HG03095 (cell line): ENCODE measurements around the gene PSMC5.
"Not testable (repeated sequence)": the region's sequence is repeated elsewhere in the genome, so short reads cannot be mapped to it uniquely, and the experiment has no call there.

Experiments
- ATAC-seq: cut with Tn5 transposase; IDR thresholded peaks from one replicate; pipeline ENCODE4 v1.9.1; 2021; ENCODE audit warnings: moderate library complexity; ENCODE audit not compliant: unreplicated experiment

The PSMC5 gene

GRCh38 chr17:63838631-63839171, 11.5 kb downstream of the PSMC5 start:
- ATAC-seq: no peak

GRCh38 chr17:63840591-63841349, 13.5 kb downstream of the PSMC5 start:
- ATAC-seq: no peak

DNA sequence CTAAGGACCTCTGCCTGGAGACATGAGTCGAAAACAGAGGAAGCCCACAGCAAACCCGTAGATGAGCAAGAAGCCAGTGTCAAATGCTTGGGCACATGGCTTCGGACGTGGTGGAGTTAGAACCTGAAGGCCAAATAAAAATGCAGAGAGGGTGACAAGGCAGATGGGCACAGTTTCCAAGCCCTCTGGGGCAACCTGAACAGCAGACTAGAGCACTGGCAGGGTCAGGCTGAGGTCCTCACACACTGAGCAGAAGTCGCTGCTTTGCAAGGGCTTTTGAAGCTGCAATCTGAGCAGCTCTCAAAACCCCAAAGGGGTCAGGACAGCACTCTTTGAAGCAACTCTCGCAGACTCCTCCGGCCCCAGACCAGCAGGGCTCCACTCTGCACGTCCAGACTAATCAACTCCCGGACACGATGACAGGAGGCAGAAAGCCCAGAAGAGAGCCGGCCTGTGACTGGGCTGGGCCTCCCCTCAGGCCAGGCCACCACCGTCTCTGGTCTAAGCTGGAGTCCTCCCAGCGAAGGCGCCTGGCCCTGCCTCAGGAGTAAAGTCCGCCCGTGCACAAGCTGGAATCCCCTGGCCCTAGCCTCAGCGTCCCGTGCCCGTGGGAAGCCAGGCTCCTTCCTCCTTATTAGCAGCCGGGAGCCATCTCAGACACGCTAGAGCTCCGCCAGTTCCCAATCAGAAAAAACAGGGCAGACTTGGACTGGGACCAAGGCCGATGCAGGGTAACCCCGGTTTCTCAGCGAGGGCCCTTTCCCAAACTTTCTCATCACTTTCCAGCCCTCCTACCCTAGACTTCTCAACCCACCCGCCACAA, 14.3 kb downstream of the PSMC5 start:
- ATAC-seq: no peak

DNA sequence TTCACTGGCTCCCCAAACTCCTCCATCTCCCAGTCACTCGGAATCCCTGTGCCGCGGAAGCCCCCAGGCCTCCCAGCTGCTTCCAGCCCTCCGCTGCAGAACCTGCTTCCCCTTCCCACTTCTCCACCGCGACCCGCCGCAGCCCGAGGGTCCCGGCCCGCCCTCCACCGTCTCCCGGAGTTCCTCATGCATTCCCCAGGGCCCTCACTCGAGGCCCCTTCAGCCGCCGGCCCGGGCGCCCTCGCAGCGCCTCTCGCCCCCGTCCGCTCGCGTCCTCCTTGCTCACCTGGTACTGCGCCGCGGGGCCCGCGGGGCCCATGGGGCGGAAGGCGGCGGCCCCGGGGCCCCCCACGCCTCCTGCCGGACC, 14.9 kb downstream of the PSMC5 start:
- peak; percentile 18 for ATAC-seq

DNA sequence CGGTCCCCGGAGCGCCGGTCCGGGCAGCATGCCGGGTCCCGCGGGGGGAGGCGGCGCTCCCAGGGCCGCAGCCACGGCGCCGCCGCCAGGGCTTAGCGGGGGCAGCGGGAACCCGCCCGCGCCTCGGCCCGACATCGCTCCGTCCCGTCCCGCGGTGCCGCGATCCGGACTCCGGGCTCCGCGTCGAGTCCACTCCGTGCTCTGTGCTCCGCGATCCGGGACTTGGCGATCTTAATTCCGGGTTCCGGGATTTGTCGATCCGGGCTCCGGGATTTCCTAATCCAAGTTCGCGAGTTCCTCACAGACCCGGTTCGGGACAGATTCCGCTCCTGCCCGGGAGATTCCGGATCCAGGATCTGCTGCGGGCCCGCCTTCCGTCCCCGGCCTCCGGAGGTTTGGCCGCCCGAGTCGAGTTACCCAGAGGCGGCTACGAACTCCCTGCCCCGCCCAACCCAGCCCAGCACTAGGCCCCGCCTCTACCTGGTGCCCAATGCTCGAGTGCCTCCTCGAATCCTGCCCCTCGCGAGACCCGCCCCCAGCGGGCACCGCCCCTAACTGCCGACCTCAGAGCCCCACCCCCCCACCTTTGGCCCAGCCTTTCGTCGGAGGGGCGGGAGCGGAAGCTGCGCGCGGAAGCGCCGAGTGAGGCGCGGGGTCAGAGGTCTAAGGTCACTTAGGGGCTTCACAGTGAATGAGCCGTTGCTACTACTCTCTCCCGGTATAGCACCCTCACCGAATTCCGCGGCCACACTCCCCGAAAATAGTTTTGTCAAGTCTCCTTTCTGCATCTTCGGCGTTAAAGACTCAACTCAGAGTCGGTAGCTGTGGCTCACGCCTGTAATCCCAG, 15.5 kb downstream of the PSMC5 start, which contains the start of gene SMARCD2:
Gene SMARCD2 (minus strand): TSS at position 146 of the 847 bp plus-strand sequence. CDS start 11 bp downstream, at position 135.
- peak; percentile 64 for ATAC-seq

- not testable (repeated sequence) for ATAC-seq
These were observed 16.2 kb downstream of the PSMC5 start for GRCh38 chr17:63843387-63843888.

DNA sequence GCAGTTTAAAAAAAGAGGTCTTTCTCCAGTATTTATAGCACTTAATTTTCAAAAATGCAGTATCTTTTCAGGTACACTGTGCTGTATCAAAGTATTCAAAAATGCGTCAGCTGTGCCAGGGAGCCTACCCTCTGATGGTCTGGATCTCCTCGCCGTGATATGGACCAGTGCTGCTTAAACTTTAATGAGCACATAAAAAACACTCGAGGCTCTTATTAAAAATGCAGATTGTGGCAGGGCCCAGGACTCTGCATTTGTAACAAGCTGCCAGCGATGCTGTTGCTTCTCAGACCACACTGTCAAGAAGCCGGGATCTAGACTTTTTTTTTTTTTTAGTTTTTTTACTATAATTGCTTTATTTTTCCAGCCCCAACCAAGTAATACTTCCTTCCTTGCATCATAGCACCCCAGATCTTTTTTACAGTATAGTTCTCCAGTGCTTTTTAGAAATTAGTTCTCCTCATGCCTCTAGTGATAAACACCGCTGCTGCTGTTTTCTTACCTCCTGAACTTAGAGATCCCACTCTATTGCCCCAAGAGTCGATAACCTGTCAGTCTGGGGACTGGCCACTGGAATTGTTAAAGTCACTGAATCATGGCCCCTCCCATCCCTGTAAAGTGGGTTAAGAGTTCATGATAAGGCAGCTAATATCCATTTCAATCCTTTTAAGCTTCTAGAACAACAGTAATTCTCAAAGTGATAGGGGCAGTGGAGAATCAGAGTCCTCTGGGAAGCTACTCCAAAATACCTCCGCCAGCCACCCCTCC, 16.9 kb downstream of the PSMC5 start:
- no peak for ATAC-seq

- no peak for ATAC-seq
These were observed 18.3 kb downstream of the PSMC5 start for GRCh38 chr17:63845509-63845908.

DNA sequence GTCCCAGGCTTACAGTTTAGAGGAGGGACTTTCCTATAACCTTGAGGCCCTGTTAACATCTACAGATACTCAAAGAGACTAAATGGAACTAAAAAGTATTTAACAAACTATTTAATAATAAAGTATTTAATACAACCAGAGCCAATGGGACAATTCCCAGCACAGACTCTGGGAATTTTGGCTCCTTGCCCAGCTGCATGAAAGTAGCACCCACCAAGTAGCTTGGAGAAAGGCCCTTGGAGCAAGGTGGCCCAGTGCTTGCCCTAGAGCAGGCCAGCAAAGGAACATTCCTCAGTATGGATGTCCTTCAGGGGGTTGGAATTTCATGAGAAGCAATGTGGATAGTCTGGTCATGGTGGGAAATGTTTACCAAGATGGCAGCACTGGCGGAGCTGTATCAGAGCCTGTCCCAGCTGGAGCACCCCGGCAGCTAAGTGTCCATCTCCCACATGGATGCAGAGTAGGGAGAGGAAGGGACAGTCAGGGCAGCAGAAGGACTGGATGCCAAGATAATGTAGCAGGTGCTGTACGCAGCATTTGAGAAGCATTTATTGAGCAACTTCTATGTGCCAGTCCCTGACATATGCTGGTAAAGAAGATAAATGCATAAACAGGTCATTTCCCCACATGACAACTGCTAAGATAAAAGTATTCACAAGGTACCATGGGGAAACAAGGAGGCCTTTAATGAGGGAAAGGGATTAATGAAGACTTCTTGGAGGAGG, 20.5 kb downstream of the PSMC5 start:
- no peak for ATAC-seq

DNA sequence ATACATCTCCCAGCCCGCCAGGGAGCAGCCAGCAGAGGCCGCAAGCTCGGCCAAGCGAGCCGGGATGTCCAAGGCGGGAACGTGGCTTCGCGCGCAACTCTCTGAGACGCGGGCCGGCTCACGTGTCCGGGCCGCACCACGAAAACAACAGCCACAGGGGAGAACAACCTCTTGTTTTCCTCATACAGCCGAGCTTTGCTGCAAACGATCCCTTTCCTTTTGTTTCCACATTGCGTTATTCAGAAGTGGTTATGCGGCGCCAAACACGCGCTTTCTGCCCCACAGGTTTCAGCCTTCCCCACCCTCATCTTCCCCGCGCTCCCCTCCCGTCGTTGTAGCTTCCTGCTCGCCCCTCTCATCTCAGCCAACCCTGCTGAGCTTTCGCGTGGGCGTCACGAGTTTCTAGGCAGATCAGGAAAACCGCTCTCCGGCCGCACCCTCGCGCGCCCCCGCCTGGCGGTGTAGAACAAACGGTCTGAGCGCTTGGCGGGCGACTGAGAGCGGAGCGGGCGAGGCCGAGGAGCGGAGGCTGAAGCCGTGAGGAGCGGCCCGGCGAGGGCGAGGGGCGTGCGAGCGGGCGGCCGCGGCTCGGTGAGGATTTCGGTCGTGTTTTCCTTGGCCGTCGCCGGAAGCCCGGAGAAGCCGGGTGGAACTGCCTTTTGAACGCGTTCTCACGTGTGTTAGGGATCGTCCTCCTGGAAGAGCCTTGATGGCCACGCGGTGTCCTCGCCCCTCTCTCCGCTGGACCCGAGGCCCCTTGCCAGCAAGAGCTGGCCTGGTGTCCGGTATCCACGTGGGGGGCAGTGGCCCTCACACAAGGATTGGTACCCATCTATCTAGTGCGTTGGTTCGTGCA, 21.8 kb downstream of the PSMC5 start:
- ATAC-seq: peak; percentile 78

DNA sequence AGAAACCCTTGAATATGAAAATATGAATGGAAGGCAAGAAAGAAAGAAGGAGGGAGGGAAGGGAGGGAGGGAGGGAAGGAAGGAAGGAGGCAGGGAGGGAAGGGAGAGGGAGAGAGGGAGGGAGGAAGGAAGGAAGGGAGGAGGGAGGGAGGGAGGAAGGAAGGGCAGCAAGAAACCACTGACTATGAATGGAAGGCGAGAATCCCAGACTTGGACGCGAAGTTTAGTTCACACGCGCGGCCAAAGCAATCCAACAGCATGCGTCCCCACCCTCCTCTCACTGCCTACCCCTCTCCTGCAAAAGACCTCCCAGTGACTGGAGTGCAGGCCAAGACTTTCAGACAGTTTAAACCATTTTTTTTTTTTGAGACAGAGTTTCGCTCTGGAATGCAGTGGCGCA, 23.2 kb downstream of the PSMC5 start:
- ATAC-seq: no peak

GRCh38 chr17:63853260-63853659, 26.0 kb downstream of the PSMC5 start:
- ATAC-seq: no peak

- ATAC-seq: no peak
These were observed 27.5 kb downstream of the PSMC5 start for GRCh38 chr17:63854709-63855108.

DNA sequence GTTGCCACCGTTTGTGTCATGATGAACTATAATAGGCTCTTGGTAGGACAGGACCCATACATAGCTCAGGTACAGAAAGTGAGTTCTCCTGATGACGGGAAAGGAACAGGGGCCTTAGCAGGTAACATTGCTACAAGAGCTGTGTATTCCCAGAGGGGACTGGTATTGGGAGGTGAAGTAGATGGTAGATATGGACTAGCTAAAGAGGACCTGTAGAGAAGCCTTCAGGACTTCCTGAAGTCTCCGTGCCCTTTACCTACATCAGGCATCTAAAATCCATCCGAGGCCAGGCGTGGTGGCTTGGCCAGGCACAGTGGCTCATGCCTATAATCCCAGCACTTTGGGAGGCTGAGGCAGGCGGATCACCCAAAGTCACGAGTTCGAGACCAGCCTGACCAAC, 28.0 kb downstream of the PSMC5 start:
- ATAC-seq: no peak

GRCh38 chr17:63856425-63856824, 29.2 kb downstream of the PSMC5 start:
- ATAC-seq: not testable (repeated sequence)

DNA sequence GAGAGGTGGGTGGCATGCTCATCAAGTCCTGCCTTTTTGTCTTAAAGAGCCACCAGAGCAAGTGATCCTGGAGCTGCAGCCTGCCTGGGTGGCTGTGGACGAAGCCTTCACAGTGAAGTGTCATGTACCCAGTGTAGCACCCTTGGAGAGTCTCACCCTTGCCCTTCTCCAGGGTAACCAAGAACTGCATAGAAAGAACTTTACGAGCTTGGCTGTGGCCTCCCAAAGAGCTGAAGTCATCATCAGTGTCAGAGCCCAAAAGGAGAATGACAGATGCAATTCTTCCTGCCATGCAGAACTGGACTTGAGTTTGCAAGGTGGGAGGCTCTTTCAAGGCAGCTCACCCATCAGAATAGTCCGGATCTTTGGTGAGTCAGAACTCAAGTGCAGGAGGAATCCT, 32.0 kb downstream of the PSMC5 start:
- ATAC-seq: no peak

DNA sequence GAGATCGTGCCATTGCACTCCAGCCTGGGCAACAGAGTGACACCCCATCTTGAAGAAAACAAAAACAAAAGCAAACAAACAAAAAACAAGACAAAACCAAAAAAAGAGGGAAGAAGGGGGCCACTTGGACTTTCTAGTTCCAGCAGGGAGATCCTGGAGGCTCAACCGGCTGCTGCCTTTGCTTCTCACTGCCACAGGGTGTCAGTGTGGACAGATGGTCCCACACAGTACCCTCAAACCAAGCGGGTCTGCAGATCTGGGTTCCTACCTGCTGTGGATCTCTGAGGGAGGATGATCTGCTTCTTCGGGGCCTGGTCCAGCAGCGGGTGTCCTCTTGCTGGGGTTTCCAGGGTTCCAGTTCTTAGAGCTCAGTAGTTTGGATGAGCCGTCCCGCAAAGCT, 39.4 kb downstream of the PSMC5 start:
- not testable (repeated sequence) for ATAC-seq

GRCh38 chr17:63869491-63870291, 42.5 kb downstream of the PSMC5 start:
- not testable (repeated sequence) for ATAC-seq
